Right renal cortex interstitium (tissue), 3 donors: ENCODE results near the gene TMED6. TPM values are rescaled to one million over a fixed set of nuclear protein-coding genes. Genes with fewer than 3 reads are reported as not detected.
A peak's percentile ranks its signal among the peaks of the same experiment; 100 is the strongest.

ENCODE experiments used
- DNase-seq, 3 donors: peaks; one replicate each; pipeline ENCODE4 v3.0.0-alpha.2; 2013; ENCODE audit warnings: low read depth in 3 of 3, low spot score in 2 of 3
- polyA plus RNA-seq, 3 donors: library from polyadenylated mRNA; unstranded; fragments of 120-200 nt; gene quantifications; one replicate each; pipeline ENCODE4 v1.2.1, GENCODE V29; 2013; ENCODE audit not compliant: insufficient read length in 3 of 3

TMED6 gene
- polyA plus RNA-seq, 3 donors = 1.5 to 3.6 (median 2.3) TPM

GRCh38 chr16:69324585-69325253 is 26.9 kb downstream of the TMED6 start:
- no peak for DNase-seq

GRCh38 chr16:69324013-69324531 is 27.5 kb downstream of the TMED6 start:
- DNase-seq = no peak

- no peak for DNase-seq
Observed at GRCh38 chr16:69323415-69323814, 28.2 kb downstream of the TMED6 start.

- DNase-seq = no peak
Observed at GRCh38 chr16:69322343-69322742, 29.2 kb downstream of the TMED6 start.

- DNase-seq = no peak
Observed at GRCh38 chr16:69321080-69321479, 30.5 kb downstream of the TMED6 start.

GRCh38 chr16:69320740-69321073 is 30.9 kb downstream of the TMED6 start:
- no peak for DNase-seq

GRCh38 chr16:69319826-69320739 is 31.5 kb downstream of the TMED6 start:
- no peak for DNase-seq

GRCh38 chr16:69319381-69319780 is 32.2 kb downstream of the TMED6 start:
- DNase-seq = no peak

- no peak for DNase-seq
Observed at GRCh38 chr16:69318911-69319289, 32.7 kb downstream of the TMED6 start.

- no peak for DNase-seq
Observed at GRCh38 chr16:69318177-69318910, 33.2 kb downstream of the TMED6 start.

GRCh38 chr16:69316595-69317034 is 35.0 kb downstream of the TMED6 start:
- DNase-seq = no peak

GRCh38 chr16:69315486-69316311 is 35.9 kb downstream of the TMED6 start:
- no peak for DNase-seq

GRCh38 chr16:69314534-69314933 is 37.1 kb downstream of the TMED6 start:
- no peak for DNase-seq

GRCh38 chr16:69313469-69313868 is 38.1 kb downstream of the TMED6 start:
- DNase-seq = no peak

- peak in 1 of 3 donors; percentile 15 for DNase-seq
Observed at GRCh38 chr16:69311533-69312387, 39.8 kb downstream of the TMED6 start.

GRCh38 chr16:69310653-69311532 is 40.7 kb downstream of the TMED6 start, which contains the start of gene VPS4A:
VPS4A (plus strand) TSS chr16:69311350; CDS start chr16:69311512, 162 bp downstream.
- peak; percentile 82 to 90 (median 89) for DNase-seq

GRCh38 chr16:69309316-69309715 is 42.3 kb downstream of the TMED6 start:
- no peak for DNase-seq

- DNase-seq = no peak
Observed at GRCh38 chr16:69307856-69308255, 43.7 kb downstream of the TMED6 start.
